GM21367 (cell line): ENCODE data around the gene ITGA4.

Experiments
- ATAC-seq: cut with Tn5 transposase; IDR thresholded peaks from one replicate; pipeline ENCODE4 v1.9.1; 2021; ENCODE audit not compliant: unreplicated experiment

ITGA4 gene

DNA sequence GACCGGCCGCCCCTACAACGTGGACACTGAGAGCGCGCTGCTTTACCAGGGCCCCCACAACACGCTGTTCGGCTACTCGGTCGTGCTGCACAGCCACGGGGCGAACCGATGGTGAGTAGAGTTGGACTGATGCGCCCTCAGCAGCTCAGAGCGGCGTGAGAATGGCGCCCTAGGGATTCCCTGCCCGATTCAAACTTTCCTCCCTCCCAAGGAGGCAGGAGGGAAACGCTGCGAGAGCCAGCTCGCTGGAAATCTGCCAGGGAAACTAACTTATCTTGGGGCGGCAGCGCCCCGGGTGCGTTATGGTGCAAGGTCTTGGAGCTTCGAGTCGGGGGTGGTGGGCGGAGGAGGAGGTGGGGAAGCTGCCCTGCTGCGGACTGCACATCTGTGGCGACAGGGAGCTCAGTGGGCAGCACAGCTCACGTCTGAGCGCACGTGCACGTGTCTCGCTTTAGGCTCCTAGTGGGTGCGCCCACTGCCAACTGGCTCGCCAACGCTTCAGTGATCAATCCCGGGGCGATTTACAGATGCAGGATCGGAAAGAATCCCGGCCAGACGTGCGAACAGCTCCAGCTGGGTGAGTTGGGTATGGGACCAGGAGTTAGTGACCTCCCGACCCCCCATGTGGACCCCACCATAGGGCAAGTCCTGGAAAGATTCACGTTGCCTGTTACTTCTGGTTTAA lies 697 bp downstream of the ITGA4 start:
- no peak for ATAC-seq

DNA sequence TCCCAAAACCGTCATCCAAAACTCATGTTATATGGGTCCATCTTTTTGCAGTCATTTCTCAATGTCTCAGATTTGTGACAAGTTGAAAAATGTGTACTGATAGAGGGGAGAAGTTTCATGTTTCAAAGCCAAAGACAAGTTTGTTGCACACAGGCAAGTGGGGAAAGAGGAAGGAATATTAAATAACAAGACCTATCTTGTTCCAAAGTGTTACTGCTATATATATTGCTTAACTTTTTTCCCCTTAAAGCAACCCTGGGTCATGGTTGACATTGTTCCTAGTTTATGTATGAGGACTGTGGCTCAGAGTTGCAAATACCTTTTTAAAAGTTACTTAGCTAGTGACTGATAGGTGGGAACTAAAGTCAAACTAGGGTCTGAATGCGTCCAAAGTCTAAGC lies 1.7 kb downstream of the ITGA4 start:
- ATAC-seq = no peak

DNA sequence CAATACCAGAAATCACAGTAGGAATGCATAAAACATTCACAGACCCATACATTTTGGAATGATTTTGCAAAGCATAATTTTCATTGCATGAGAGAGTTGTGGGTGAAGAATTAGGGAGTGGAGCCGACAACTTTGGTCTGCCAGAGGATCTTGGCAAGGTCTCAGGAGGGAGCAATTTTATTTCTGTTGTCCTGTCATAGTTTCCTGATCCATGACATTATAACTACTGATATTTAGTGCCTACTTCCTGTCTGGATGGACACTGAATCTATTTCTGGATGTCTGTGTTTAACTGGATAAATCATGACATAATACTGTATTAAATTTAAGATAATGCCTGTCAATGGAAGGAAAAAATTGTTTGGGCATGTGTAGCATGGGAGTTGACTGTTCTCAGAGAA lies 2.4 kb downstream of the ITGA4 start:
- no peak for ATAC-seq

DNA sequence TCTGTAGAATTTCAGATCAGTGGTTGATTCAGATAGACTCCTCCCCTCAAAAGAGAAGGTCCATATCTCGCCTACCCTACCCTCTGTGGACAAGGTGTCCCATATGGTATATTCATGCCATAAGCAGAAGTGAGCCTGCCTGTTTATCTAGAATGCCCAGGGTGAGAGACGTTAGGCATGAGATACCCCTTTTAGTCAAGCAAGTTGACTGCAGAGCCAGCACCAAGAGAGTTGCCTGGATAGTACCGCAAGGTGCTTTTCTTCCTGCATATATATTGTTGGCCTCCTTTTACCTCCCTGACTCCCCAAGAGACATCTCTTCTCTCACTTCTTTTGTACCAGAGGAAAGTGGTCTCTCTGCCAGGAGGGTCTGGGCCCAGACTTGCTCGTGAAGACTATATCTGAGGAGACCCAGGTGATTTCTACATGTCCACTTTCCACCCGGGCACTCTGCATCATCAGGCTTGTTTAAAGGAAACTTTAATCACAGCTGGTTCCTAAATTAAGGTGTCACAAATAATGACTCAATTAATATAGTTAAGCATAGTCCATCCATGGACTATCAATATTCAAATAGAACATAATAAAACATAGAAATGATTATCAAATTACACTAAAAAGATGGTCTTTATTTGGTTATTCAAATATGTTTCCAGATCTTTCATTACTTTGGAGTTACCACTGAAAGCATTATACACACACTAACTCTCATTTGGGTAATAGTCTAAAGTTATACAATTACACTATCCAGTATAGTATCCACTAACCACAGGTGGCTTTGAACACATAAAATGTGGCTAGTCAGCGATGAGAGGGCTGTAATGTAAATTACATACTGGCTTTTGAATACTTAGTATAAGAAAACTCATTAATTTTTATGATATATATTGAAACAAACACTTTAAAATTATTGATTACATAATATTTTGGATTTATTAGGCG lies 4.1 kb downstream of the ITGA4 start:
- ATAC-seq = peak; percentile 25

DNA sequence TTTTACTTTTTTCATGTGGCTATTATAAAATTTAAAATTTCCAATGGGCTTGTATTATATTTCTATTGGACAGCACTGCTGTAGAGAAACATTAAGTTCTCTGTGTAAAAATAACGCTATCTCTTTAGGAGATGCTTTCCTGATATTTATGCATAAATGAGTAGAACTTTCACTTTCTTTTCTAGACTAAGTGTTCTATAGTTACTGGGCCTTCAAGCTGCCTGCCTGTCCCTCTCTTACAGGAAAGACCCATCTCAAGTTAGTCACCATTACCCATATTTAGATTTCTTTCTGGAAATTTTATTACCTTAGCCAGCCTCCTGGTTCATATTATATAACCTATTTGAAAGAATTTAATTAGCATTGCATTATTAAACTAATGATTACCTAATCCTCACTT lies 4.8 kb downstream of the ITGA4 start:
- ATAC-seq = peak; percentile 31

DNA sequence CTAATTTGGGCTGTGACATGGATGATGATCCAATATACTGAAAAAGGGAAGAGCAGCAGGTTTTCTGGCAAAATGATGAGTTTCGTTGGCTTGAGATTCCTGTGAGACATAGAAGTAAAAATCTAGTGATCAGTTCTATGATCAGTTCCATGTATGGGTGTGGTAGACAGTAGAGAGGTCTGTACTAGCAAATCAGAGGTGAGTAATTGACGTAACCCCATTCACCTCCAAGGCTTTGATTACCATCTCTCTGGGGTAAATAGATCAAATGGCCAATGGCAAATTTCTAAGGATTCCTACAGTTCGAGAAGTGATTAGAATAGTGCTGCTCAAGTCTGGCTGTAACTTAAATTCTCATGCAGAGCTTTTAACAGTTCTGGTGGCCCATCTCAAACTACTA lies 6.4 kb downstream of the ITGA4 start:
- no peak for ATAC-seq

DNA sequence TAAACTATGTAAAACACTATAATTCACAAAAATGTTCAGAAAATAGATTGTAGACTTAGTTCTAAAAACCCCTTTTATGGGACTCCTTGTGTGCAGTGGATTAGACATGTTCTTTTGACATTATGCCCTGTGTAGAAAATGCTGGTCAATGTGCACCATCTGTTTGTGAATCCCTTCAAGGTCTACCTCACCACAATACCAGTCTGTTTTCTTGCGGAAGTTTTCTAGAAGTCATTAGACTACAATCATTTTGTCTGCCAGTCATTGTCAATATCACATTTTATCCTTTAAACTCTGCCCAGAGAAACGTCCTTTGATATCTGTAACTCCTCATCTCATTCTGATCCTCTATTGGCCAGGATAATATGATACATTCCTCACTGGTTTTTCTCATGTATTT lies 7.8 kb downstream of the ITGA4 start:
- no peak for ATAC-seq

DNA sequence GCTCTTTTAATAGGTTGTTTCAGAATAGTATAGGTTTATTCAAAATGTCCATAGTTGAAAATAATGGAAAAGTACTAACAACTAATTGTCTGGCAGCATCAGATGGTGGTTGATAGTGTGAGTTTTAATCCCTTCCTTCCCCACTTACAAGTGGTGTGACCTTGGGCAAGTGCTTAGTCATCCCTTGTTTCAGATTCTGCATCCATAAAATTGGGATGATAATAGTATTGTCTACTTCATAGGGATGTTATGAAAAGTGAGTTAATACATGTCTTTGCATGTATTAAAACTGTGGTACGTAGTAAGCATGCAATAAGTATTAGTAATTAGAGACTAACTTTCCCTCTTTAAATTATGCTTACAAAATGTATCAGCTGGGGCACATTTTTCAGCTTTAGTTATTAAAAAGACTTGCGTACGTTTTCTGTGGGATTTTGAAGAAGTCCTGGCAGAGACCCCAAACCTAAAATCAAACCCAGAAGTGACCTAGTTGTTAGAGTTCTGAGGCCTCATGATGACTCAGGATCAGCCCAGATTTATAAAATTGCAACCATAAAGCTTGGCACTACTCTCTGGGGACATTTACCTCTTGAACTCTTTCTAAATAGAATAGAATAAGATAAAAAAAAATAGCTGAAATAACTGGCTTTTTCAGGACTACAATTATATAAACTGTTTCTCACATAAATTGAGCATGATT lies 8.6 kb downstream of the ITGA4 start:
- no peak for ATAC-seq

DNA sequence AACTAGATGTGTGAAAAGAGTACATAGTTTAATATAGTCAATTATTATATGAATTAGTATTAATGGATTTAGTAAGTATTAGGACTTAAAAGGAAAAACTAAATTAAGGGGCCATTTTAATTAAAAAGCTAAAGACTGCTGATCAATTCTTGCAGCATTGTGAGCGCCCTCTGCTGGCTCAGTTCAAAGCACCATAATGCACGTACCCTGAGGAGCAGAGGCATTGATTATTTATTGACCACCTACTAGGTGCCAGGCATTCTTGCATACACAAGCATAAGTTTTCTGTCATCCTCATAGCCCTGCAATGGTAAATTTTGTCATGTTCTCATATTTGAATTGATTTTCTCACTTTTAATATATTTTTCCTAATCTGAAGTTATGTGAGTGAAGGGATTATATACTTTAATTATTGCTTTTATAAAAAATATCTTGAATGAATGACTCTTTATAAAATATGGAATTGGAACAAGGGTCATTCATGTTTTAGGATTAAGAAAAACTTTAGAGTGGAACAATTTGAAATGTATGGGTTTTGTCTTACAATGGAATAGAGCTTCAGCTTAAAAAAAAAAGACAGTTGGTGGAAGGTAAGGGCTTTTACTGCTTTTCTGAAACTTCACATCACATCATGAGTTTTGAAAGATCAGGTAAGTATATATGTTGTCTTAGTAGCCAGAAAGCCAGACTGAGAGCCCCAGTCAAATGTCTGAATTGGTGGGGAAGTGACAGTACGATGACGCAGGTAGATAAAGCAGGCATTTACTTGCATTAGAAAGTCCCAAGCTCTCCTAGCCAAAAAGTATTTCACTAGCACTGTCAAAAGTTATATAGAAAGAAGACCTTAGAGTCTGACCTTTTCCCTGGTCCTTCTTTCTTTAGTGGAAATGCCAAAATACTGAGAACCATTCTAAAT lies 9.7 kb downstream of the ITGA4 start:
- peak; percentile 34 for ATAC-seq

DNA sequence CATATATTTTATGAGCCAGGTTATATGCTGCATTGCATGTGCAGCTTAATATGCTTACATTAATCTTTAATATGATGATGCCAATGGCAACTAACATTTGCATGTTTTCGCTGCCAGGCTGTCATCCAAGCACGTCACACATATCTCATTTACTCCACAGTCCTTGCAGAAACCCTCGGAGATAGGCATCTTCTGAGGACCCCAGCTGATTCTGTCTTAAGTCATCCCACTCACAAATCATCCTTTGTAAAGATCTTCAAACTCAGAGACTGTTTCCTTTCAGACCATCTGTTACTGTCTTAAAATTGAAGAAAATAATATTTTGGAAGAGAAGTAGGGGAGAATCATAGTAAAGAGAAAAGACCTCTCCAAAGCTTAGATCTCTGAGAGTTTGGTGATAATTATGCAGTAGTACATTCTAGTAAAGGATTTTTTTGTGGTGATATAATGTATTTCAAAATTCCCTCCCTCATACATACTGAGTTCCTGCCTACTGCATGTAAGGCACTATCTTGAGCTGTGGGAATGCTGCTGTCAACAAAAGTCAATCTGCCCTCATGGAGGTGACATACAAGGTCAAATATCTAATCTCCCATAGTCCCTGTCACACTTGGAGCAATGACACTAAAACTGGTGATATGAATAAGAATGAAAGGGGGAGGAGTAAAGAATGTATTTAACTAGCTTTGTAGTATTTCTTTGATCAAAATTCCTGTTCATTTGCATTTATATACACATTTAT lies 11.0 kb downstream of the ITGA4 start:
- no peak for ATAC-seq

DNA sequence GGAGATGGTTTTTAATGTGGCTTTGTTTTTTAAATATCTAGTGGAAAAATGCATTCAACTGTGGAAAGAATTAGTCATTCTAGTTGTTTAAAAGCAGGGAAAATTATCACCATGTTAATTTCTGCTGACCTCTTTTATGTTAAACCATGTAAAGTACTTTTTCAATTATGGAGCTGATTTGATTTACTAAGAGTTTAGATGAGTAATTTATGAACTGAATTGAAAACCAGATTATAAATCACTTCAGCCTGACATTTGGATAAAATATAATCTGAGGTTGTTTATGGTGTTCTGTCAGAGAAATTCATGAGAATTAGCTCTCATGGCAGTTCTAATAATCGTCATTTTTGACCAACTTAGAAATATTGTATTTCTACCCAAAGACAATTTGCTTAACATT lies 11.6 kb downstream of the ITGA4 start:
- ATAC-seq = no peak

DNA sequence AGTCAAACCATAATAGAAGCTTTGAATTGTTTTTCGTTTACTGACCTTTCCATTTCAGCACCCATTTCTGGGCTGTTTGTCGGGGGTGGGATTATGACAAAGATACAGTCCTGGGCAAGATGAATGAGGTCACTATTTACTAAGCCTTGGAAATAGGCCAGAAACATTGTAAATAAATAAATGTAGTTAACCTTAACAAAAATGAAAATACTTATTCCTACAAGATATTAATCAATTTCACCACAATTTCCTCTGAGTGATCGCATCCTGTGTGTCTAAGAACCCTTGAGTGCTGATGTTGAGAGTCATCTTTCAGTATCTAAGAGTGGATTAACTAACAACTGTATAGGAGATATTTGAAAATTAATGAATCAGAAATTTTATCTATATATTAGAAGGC lies 14.0 kb downstream of the ITGA4 start:
- ATAC-seq = no peak

DNA sequence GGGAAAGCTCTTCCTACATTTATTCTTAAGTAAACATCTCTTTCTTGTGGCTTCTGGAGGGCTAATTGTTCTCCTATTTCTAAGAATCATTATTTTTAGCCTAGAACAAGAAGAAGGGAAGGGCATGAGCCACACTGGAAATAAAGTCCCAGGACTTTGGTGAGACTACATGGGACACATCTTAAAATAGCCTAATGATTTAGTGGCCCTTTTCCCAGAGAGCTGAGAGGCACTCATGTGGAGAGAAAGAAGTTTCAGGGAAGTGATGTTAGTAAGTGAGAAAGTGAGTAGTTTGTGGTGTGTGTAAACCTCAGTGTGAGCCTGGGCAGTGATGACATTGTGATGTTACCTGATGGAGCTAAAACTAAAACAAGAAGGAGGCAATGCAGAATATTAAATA lies 14.6 kb downstream of the ITGA4 start:
- peak; percentile 45 for ATAC-seq

DNA sequence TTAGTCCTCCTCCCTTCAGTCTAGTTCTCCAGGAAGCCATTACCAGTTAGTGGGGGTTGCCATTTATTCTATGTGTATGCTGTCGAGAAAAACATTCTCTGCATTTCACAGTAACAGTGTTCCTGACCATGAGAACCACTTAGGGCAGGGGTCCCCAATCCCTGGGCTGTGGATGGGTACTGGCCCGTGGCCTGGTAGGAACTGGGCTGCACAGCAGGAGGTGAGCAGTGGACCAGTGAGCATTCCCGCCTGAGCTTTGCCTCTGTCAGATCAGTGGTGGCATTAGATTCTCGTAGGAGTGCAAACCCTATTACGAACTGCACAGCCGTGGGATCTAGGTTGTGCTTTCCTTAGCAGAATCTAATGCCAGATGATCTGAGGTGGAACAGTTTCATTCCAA lies 15.8 kb downstream of the ITGA4 start:
- no peak for ATAC-seq

DNA sequence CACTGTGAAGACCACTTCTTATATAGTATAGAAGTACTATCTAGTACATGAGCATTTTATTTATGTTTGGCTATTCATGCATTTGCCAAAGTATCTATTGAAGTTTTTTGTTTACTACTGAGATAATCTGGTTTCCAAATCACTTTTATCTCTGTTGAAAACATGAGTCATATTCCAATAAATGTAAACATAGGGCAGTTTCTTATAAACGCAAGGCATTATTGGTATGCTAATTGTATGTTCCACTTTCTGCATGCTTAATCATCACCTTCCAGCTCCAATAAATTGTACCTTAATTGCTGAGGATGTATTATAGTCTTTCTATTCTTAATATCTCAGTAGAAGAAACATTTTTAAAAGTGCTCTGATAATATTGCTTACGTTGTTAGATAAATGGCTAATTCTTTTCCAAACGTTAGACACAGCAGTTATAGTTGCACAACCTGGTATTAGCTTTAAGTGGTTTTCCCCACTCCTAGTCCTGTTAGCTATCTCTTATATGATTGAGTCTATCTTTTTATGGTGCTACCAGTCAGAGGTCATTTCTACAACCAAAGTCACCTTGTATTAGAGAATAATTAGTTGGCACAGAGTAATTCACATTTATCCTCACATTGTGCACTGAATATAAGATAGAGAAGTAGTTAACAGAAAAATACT lies 17.2 kb downstream of the ITGA4 start:
- no peak for ATAC-seq

DNA sequence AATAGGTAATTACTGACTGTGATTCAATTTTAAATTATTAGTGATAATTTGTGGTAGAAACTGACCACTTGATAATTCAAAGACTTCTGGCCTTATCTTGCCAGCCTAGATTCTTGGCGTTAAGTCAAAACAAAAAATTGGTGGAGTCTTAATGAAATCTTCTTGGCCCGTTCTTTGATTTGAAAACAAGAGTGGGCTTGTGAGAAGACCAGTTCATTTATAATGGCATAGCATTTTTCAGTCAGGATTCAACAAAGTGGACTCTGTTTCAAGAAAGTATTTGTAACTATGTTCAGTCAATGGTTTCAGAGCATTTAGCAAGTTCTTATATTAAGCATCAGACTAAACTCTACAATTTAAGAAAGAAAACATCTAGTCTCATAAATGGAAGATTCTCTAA lies 26.0 kb downstream of the ITGA4 start:
- no peak for ATAC-seq

DNA sequence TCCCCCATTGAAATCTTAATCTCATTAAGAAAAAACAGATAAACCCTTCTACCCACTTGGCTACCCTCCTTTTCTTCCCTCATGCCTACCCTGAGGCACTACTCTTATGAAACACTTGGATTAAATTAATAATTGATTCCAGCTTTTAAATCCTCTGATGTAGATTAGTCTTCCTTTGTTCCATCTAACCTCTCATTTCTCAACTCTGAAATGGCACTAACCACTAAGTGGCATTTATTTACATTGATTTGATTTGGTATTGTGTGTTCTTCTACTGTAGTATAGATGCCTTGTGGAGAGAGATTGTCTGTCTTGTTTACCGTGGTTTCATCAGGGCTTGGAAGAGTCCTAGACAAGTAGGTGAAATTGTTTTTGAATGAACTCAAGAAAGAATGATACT lies 26.7 kb downstream of the ITGA4 start:
- no peak for ATAC-seq

DNA sequence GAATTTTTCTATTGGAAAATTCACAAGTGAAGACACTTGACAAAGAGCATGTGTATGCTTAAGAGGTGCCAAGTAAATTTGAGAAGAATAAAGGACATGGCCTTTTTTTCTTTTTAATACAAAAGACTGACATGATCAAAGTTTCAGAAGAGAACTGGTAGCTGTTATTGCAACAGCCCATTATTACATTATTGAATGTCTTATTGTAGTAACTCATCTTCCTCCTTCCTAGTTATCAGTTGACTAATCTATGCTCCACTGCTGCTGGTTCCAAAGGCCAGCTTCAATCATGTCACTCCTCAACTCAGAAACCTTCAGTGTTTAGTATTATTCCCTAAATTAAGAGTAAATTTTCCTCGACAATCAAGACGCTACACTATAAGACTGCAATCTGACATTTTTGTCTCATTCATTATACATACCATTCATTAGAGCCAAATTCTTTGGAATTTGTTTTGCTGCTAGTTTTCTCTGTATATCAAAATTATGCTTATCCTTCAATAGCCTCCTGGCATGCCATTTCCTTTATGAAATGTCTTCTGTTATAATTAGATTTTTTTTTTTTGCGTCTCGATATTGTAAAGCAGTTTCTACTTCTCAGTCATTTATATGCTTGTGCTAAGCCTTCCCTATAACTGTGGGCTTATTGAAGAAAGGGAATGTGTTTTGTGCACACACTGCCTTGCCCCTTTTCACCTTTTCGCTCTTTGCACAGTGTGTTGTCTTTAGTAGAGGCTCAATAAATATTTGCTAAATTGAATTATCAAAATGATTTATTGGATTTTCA lies 27.9 kb downstream of the ITGA4 start:
- ATAC-seq = no peak

DNA sequence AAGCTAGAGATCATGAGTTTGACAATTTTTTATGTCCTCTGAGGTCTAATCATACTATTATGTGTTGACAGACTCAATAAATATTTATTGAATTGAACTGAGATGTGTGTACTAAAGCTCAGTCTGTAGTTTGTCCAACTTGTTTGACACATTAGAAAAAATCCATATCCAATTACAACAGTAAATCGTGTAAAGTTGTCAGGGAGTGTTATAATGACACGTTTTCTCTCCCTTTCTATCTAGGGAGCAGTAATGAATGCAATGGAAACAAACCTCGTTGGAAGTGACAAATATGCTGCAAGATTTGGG lies 28.4 kb downstream of the ITGA4 start:
- ATAC-seq = no peak
